HepG2 (cell line): ENCODE measurements around the gene IFI35. TPM values are rescaled to one million over a fixed set of nuclear protein-coding genes. Genes with fewer than 3 reads are reported as not detected.
A peak's percentile ranks its signal among the peaks of the same experiment; 100 is the strongest.

ENCODE experiments used
- ARHGAP35 ChIP-seq: sonication (generic); formaldehyde crosslinking; IDR thresholded peaks from 2 replicates; pipeline ENCODE4 v1.9.0; 2022; ENCODE audit warnings: mild to moderate bottlenecking, inconsistent platforms, moderate library complexity, missing genetic modification reagents, borderline replicate concordance
- CBFB ChIP-seq: sonication (generic); formaldehyde crosslinking; IDR thresholded peaks from 2 replicates; pipeline ENCODE4 v1.4.0; 2020; ENCODE audit warnings: missing genetic modification reagents
- CENPT ChIP-seq: sonication (generic); formaldehyde crosslinking; IDR thresholded peaks from 2 replicates; pipeline ENCODE4 v1.8.0; 2022; ENCODE audit warnings: low read depth, mild to moderate bottlenecking, moderate library complexity, missing genetic modification reagents
- HOXA7 ChIP-seq: sonication (generic); formaldehyde crosslinking; IDR thresholded peaks from 2 replicates; pipeline ENCODE4 v1.8.1; 2022; ENCODE audit warnings: mild to moderate bottlenecking, missing genetic modification reagents, moderate library complexity
- KLF6 ChIP-seq: IDR thresholded peaks from 2 replicates; pipeline ENCODE4 v1.8.0; 2016; ENCODE audit warnings: missing biosample characterization, missing genetic modification reagents
- NR3C1 ChIP-seq: sonication (generic); formaldehyde crosslinking; IDR thresholded peaks from 2 replicates; pipeline ENCODE4 v1.4.0; 2020; ENCODE audit warnings: missing genetic modification reagents
- POLR2AphosphoS2 ChIP-seq: IDR thresholded peaks from 2 replicates; pipeline ENCODE4 v1.6.1; 2011; ENCODE audit warnings: low read depth, low read length, improper control_type of control experiment
- RFX5 ChIP-seq: IDR thresholded peaks from 2 replicates; pipeline ENCODE4 v1.6.1; 2011; ENCODE audit warnings: low read depth, low read length, improper control_type of control experiment
- SIN3A ChIP-seq: IDR thresholded peaks from 2 replicates; pipeline ENCODE4 v1.6.1; 2011; ENCODE audit warnings: low read depth, mild to moderate bottlenecking, control low read depth, low read length, borderline replicate concordance
- SNRNP70 ChIP-seq: fragments of 200-400 bp; formaldehyde crosslinking; IDR thresholded peaks from 2 replicates; pipeline ENCODE4 v1.6.1; 2017; ENCODE audit warnings: mild to moderate bottlenecking, low read depth, low read length, moderate library complexity
- U2AF2 ChIP-seq: fragments of 200-400 bp; formaldehyde crosslinking; IDR thresholded peaks from 2 replicates; pipeline ENCODE4 v1.6.1; 2017; ENCODE audit warnings: low read depth, mild to moderate bottlenecking, low read length
- ZBTB21 ChIP-seq: sonication (generic); formaldehyde crosslinking; IDR thresholded peaks from 2 replicates; pipeline ENCODE4 v1.4.0; 2020; ENCODE audit warnings: missing genetic modification reagents
- ZBTB38 ChIP-seq: sonication (generic); formaldehyde crosslinking; IDR thresholded peaks from 2 replicates; pipeline ENCODE4 v1.5.1; 2020; ENCODE audit warnings: mild to moderate bottlenecking, missing genetic modification reagents
- ZNF264 ChIP-seq: sonication (generic); formaldehyde crosslinking; IDR thresholded peaks from 2 replicates; pipeline ENCODE4 v1.4.0; 2020; ENCODE audit warnings: missing genetic modification reagents
- ZNF274 ChIP-seq: sonication (generic); formaldehyde crosslinking; IDR thresholded peaks from 2 replicates; pipeline ENCODE4 v1.5.1; 2020; ENCODE audit warnings: mild to moderate bottlenecking, missing genetic modification reagents
- polyA plus RNA-seq, 8 experiments: library from polyadenylated mRNA; depleted of rRNA in 3 of 8; stranded (reverse) in 7 of 8; unstranded in 1 of 8; fragments of >200 nt; fragmentation: Illumina TruSeq in 4 of 8; extraction: Trizol in 4 of 8; gene quantifications; 2 replicates each; pipeline versions ENCODE4 v1.2.1 to v1.2.3, GENCODE V29; 2011 to 2016; ENCODE audit warnings: low read depth in 4 of 8, missing spikeins in 1 of 8, mixed read lengths in 1 of 8; ENCODE audit not compliant: insufficient read depth in 1 of 8
- total RNA-seq, 5 experiments: library from RNA; depleted of rRNA; stranded (reverse); fragments of >200 nt; fragmentation: Illumina TruSeq; extraction: Trizol; gene quantifications; 2 replicates each; pipeline ENCODE4 v1.2.3, GENCODE V29; 2016; ENCODE audit warnings: low read depth in 1 of 5
- TF ChIP-seq, protein P1 (sequence below): IDR thresholded peaks from 2 replicates; pipeline ENCODE4 v1.6.1; 2016; ENCODE audit warnings: missing biosample characterization, missing genetic modification reagents, low read depth
- TF ChIP-seq, protein P2 (sequence below): sonication (generic); formaldehyde crosslinking; IDR thresholded peaks from 2 replicates; pipeline ENCODE4 v1.9.0; 2021; ENCODE audit warnings: mild to moderate bottlenecking, missing genetic modification reagents
- TF ChIP-seq, protein P3 (sequence below), 2 experiments: IDR thresholded peaks; 2 replicates each; pipeline ENCODE4 v1.6.1; 2011 to 2012; ENCODE audit warnings: low read length in 2 of 2, borderline replicate concordance in 1 of 2, low read depth in 1 of 2, mild to moderate bottlenecking in 1 of 2, moderate library complexity in 1 of 2

Gene IFI35
- total and polyA plus RNA-seq, 2 of the 13 experiments (the other 11 are each of a cell fraction or from before 2014, with no cell fraction given) = 28.9 to 38.1 TPM

DNA sequence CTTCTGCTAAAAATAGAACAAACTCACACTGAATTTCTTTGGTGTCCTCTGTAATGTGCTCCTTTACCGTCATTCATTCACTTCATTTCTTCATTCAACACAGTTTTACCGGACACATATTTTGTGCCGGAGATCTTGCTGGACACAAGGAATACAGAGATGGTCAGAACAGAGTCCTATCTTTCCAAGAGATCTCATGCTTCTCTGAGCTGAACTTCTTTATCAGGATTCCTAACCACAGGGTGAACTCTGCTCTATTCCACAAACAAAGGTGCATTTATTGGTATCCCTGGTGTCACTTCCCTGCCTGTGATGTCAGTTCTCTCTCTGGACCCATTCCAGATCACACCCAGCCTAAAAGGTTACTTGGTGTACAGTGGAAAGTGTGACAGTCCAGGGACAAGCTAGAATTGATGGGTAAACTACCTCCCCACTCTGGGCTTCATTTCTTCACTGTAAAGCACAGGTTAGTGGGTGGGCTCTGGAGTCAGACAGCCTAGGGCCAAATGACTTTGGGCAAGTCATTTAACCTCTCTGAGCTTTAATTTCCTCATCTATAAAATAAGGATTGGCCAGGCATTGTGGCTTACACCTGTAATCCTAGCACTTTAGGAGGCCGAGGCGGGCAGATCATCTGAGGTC lies 4.2 kb downstream of the IFI35 start (continued):
- TF ChIP-seq, protein P1, sequence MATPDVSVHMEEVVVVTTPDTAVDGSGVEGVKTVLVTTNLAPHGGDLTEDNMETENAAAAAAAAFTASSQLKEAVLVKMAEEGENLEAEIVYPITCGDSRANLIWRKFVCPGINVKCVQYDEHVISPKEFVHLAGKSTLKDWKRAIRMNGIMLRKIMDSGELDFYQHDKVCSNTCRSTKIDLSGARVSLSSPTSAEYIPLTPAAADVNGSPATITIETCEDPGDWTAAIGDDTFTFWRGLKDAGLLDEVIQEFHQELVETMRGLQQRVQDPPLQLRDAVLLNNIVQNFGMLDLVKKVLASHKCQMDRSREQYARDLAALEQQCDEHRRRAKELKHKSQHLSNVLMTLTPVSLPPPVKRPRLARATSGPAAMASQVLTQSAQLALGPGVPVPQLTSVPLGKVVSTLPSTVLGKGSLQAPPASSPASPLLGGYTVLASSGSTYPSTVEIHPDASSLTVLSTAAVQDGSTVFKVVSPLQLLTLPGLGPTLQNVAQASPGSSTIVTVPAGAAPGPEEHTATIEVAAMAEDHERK (CRISPR knock-in tag) = no peak
- TF ChIP-seq CBFB (CRISPR knock-in tag) (peak; percentile 98), RFX5 (no peak), NR3C1 (CRISPR knock-in tag) (no peak), ZBTB21 (CRISPR knock-in tag) (peak; percentile 94), ZNF264 (CRISPR knock-in tag) (no peak), CENPT (CRISPR knock-in tag) (no peak), SIN3A (no peak), KLF6 (CRISPR knock-in tag) (no peak), SNRNP70 (no peak), U2AF2 (no peak), ZNF274 (no peak), ZBTB38 (no peak; the same call in 1 of the 2 replicates), HOXA7 (CRISPR knock-in tag) (no peak), POLR2AphosphoS2 (peak; percentile 62; the same call in 1 of the 2 replicates), ARHGAP35 (CRISPR knock-in tag) (no peak)
- TF ChIP-seq, protein P2, sequence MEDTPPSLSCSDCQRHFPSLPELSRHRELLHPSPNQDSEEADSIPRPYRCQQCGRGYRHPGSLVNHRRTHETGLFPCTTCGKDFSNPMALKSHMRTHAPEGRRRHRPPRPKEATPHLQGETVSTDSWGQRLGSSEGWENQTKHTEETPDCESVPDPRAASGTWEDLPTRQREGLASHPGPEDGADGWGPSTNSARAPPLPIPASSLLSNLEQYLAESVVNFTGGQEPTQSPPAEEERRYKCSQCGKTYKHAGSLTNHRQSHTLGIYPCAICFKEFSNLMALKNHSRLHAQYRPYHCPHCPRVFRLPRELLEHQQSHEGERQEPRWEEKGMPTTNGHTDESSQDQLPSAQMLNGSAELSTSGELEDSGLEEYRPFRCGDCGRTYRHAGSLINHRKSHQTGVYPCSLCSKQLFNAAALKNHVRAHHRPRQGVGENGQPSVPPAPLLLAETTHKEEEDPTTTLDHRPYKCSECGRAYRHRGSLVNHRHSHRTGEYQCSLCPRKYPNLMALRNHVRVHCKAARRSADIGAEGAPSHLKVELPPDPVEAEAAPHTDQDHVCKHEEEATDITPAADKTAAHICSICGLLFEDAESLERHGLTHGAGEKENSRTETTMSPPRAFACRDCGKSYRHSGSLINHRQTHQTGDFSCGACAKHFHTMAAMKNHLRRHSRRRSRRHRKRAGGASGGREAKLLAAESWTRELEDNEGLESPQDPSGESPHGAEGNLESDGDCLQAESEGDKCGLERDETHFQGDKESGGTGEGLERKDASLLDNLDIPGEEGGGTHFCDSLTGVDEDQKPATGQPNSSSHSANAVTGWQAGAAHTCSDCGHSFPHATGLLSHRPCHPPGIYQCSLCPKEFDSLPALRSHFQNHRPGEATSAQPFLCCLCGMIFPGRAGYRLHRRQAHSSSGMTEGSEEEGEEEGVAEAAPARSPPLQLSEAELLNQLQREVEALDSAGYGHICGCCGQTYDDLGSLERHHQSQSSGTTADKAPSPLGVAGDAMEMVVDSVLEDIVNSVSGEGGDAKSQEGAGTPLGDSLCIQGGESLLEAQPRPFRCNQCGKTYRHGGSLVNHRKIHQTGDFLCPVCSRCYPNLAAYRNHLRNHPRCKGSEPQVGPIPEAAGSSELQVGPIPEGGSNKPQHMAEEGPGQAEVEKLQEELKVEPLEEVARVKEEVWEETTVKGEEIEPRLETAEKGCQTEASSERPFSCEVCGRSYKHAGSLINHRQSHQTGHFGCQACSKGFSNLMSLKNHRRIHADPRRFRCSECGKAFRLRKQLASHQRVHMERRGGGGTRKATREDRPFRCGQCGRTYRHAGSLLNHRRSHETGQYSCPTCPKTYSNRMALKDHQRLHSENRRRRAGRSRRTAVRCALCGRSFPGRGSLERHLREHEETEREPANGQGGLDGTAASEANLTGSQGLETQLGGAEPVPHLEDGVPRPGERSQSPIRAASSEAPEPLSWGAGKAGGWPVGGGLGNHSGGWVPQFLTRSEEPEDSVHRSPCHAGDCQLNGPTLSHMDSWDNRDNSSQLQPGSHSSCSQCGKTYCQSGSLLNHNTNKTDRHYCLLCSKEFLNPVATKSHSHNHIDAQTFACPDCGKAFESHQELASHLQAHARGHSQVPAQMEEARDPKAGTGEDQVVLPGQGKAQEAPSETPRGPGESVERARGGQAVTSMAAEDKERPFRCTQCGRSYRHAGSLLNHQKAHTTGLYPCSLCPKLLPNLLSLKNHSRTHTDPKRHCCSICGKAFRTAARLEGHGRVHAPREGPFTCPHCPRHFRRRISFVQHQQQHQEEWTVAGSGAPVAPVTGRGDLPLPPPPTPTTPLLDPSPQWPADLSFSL (CRISPR knock-in tag) = no peak
- TF ChIP-seq, protein P3, sequence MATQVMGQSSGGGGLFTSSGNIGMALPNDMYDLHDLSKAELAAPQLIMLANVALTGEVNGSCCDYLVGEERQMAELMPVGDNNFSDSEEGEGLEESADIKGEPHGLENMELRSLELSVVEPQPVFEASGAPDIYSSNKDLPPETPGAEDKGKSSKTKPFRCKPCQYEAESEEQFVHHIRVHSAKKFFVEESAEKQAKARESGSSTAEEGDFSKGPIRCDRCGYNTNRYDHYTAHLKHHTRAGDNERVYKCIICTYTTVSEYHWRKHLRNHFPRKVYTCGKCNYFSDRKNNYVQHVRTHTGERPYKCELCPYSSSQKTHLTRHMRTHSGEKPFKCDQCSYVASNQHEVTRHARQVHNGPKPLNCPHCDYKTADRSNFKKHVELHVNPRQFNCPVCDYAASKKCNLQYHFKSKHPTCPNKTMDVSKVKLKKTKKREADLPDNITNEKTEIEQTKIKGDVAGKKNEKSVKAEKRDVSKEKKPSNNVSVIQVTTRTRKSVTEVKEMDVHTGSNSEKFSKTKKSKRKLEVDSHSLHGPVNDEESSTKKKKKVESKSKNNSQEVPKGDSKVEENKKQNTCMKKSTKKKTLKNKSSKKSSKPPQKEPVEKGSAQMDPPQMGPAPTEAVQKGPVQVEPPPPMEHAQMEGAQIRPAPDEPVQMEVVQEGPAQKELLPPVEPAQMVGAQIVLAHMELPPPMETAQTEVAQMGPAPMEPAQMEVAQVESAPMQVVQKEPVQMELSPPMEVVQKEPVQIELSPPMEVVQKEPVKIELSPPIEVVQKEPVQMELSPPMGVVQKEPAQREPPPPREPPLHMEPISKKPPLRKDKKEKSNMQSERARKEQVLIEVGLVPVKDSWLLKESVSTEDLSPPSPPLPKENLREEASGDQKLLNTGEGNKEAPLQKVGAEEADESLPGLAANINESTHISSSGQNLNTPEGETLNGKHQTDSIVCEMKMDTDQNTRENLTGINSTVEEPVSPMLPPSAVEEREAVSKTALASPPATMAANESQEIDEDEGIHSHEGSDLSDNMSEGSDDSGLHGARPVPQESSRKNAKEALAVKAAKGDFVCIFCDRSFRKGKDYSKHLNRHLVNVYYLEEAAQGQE (IDR thresholded peaks at IDR 0.05; ENCODE audit: borderline replicate concordance in 1 of 2, low read depth in 1 of 2, low read length in 2 of 2) = no peak
